GM19238 (cell line): ENCODE results near the gene ATM.
"Not testable (repeated sequence)": the region's sequence is repeated elsewhere in the genome, so short reads cannot be mapped to it uniquely, and the experiment has no call there.

ENCODE experiments used
- DNase-seq: peaks from one replicate; pipeline ENCODE4 v3.0.0; 2011; ENCODE audit warnings: low spot score; ENCODE audit not compliant: insufficient read length

The ATM gene

DNA sequence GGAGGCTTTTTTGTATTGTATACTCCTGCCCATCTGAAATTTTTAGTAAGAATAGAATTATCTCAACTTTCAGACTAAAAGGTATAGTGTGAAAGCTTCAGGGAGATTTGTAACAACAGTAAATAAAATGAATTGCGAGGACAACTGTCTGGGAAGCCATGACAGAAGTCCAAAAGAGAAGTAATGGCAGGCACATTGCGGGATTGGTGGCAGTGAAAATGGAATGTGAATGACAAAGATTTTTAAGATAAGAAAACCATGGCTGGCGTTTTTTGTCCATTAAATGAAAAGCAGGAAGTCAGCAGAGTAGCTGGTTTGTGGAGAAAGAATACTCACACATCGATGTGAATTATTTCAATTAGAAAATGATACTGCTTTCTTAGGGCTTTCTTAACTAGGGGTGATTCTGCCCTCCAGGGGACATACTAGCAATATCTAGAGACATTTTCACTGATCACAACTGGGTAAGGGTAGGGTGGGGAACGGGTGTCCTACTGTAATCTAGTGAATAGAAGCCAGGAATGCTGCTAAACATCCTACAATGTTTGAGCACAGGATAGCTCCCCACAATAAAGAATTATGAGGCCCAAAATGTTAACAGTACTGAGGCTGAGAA is 2.0 kb upstream of the ATM start:
- no peak for DNase-seq

GRCh38 chr11:108221371-108221770 is 1.5 kb upstream of the ATM start:
- DNase-seq = no peak

- DNase-seq = no peak
These were observed 825 bp upstream of the ATM start for GRCh38 chr11:108221911-108222573.

DNA sequence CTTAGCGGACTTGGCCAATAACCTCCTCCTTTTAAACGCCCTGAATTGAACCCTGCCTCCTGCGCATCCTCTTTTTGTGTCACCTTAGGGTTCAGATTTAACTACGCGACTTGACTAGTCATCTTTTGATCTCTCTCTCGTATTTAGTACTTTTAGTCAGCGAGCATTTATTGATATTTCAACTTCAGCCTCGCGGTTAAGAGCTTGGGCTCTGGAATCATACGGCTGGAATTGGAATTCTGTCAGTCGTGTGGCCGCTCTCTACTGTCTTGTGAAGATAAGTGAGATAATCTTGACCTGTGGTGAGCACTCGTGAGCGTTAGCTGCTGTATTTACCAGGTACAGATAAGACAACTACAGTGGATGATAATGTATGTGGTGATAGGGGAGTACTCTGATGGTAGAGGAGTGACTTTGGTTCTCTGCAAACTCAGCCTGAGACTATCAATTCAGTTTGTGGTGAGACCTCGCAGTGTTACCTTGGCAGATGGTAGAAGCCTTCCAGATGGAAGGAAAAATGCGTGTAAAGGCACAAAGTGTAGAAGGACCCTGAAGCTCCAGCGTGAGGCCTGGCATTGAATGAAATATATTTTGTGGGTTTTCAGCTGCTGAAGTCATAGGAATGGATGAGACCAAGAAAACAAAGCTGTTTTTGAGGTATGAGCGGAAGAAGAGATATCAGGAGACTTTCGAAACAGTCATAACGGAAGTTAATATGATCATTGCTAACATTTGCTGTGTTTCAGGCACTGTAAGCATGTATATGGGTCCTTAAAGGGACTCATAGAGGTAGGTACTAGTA is 682 bp downstream of the ATM start:
- DNase-seq = no peak

DNA sequence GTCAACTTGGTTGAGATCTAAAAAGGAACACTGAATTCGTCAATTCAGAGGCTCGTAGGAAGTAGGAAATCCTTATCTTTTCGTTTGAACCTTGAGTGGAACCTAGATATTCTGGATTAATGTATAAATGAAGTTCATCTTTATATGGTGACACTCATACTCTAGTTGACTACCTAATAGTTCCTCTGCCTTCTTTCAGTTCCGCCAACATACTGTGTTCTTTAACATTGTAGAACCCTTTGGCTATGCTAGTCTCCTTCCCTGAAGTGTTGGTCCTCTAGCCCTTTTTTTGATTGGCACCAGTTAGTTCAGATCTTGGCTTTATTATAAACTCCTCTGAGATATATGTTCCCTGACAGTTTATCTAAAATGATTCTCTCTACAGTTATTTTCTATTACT is 1.5 kb downstream of the ATM start:
- no peak for DNase-seq

DNA sequence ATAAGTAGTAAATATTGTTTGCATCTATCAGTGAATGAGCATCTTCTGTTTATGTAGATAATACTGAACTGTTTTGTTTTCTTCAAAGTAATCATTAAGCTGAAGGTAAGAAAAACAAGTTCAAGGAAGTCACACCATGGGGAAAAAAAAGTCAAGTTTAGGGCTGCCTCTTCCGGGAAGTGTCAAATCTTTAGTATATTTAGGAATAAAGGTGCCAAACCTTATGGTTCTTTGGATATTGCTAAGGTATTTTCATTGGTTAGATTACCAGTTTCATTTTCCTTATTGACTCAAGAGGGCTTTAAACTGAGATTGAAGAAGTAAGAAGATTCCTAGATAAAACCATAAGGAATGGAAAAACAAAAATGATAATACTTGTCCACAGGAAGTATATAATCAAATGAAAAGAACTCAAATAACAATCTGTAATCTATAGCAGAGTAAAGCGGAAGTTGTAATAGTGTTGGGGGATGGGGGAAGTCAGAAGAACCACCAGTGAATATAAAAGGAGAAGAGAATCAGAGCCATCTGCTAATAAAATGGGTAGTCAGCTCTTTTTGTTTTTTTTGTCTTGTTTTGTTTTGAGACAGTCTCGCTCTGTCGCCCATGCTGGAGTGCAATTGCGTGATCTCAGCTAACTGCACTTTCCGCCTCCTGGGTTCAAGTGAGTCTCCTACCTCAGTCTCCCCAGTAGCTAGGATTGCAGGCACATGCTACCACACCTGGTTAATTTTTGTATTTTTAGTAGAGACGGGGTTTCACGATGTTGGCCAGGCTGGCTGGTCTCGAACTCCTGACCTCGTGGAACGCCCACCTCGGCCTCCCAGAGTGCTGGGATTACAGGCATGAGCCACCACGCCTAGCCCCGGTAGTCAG is 2.3 kb downstream of the ATM start:
- DNase-seq = no peak

DNA sequence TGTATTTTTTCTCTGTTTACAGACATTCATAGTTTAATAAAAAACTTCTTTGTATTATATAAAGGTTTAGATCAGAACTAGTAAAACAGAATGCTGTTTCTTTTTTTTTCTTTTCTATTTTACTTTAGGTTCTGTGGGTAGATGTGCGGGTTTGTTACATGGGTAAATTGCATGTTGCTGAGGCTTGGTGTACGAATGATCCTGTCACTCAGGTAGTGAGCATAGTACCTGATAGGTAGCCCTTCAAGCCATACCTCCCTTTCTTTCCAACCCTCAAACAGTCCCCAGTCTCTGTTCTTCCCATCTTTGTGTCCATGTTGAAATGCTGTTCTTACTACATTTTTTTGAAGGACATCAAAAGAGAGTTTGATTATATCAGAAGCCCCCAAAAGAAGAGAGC is 3.2 kb downstream of the ATM start:
- no peak for DNase-seq

DNA sequence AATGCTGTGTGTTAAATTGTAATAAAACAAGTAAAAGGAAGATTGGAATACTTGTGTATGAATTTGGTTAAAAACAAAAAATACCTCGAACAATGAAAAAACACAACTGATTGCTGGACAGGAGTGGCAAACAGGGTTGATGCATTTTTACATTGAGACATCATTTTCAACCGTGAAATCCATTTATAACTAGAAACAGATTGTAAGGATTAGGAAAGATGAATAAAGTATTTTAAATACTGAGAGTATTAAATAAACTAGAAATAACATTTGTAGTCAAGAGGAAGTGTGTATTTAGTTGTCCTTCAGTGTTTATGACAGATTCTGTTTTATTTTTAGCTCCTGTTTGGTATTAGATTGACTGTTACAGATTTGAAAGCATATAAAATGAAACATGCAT is 5.4 kb downstream of the ATM start:
- DNase-seq = no peak

DNA sequence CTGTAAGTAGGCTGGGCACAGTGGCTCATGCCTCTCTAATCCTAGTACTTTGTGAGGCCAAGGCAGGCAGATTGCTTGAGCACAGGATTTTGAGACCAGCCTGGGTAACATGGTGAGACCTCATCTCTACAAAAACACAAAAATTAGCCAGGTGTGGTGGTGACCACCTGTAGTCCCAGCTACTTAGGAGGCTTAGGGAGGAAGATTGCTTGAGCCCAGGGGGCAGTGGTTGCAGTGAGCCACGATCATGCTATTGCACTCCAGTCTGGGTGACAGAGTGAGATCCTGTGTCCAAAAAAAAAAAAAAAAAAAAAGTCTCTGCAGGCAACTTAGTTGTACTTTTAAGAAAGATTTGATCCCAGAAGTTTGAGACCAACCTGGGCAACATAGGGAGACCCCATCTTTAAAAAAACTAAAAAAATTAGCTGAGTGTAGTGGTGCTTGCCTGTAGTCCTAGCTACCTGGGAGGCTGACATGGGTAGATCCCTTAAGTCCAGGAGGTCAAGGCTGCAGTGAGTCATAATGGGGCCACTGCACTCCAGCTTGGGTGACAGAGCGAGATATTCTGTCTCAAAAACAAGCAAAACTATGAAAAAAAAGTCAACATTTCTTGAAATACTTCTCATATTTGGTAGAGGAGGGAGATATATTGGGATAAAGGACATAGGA is 10.5 kb downstream of the ATM start:
- DNase-seq = no peak

- no peak for DNase-seq
These were observed 12.3 kb downstream of the ATM start for GRCh38 chr11:108235192-108235591.

- DNase-seq = no peak
These were observed 12.8 kb downstream of the ATM start for GRCh38 chr11:108235633-108236032.

DNA sequence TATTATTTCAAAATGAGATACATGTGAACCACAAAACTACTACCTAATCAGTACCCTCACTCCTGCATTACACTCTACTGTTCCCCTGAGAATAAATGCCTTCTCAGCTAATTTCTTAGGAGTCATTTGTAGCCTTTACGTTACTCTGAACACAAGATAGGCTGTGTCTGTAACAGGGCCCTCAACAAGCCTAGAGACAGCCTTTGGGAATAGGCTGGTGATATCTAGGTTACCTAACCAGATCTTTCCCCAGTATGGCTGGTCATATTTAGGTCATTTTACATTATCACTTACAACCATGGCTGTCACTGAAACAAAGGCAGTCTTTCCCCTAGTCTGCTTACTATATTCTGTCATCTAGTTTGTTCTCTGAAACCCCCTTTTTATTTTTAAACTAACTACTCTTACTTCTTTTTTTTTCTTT is 14.2 kb downstream of the ATM start:
- DNase-seq = no peak

GRCh38 chr11:108239076-108239475 is 16.2 kb downstream of the ATM start:
- DNase-seq = no peak

DNA sequence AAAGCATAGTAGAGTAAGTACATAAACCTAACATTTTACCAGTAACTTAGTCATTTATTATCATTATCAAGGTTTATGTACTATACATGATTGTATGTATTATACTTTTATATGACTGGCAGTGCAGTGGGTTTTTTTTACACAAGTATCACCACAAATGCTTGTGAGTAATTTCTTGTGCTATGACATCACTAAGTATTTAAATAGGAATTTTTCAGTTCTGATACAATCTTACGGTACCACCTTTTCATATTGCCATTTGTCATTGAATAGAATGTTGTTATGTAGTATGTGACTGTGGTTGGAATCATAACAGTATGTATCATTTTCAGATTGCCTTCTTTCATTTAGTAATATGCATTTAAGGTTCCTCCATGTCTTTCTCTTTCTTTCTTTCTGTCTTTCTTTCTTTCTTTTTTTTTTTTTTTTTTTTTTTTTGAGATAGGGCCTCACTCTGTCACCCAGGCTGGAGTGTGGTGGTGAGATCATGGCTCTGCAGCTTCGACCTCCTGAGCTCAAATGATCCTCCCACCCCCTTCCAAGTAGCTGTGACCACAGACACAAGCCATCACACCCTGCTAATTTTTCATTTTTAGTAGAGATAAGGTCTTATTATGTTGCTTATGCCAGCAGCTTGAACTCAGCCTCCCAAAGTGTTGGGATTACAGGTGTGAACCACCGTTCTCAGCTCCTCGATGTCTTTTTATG is 18.6 kb downstream of the ATM start:
- DNase-seq = no peak

- no peak for DNase-seq
These were observed 19.6 kb downstream of the ATM start for GRCh38 chr11:108242422-108242821.

GRCh38 chr11:108246308-108246707 is 23.4 kb downstream of the ATM start:
- DNase-seq = no peak

GRCh38 chr11:108246885-108247284 is 24.0 kb downstream of the ATM start:
- DNase-seq = no peak

DNA sequence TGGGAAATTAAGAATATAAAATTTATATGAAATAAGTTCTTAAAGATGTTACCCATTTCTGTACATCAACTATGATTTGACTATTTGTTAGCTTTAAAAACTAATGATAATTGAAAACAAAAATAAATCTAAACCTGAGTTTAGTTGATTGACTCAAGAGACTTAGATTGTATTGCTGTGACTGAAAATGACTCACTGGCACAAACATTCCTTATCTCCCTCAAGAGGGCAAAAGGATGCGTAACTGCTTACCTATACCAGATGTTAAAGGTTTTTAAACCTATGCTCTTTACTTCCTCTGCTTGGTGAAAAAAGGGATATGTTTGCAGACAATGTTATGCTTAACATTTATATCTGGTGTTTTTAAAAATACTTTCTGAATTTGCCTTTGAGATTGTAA is 30.3 kb downstream of the ATM start:
- DNase-seq = no peak

DNA sequence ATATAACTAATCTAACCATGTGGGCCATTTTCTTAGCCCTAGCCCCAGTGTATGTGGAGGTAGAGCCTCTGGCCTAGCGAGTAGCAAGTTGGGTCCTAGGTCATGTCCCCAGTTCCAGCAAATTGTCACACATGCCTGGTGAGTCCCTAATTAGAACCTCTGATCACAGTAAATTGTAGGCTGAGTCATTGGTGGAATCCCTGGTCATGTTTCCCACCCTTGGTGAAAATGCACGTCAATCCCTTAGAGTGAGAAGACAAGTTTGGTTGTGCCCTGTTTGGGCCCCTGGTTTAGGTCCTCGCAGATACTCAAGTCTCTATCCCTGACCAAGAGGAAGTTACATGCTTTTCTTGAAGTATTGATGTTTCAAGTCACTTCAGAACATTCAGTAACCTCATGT is 46.7 kb downstream of the ATM start:
- DNase-seq = no peak

DNA sequence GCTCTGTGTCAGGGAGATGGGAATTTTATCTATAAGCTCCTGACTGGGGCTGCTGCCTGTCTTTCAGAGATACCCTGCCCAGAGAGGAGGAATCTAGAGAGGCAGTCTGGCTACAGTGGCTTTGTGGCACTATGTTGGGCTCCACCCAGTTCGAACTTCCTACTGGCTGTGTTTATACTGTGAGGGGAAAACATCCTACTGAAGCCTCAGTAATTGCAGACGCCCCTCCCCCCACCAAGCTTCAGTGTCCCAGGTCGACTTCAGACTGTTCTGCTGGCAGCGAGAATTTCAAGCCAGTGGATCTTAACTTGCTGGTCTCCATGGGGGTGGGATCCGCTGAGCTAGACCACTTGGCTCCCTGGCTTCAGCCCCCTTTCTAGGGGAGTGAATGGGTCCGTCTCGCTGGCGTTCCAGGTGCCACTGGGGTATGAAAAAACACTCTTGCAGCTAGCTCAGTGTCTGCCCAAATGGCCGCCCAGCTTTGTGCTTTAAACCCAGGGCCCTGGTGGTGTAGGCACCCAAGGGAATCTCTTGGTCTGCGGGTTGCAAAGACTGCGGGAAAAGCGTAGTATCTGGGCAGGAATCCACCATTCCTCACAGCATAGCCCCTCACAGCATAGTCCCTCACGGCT is 54.2 kb downstream of the ATM start:
- not testable (repeated sequence) for DNase-seq
